Omental fat pad (tissue), 4 donors: Measurements from ENCODE around the gene ARL14. TPM values are rescaled to one million over a fixed set of nuclear protein-coding genes. Genes with fewer than 3 reads are reported as not detected.

Experiments
- ATAC-seq: fragments of 150-250 bp; one replicate; pipeline ENCODE4 v1.9.1; 2016; ENCODE audit warnings: mild to moderate bottlenecking, moderate library complexity; ENCODE audit not compliant: low FRiP score
- DNase-seq: peaks from one replicate; pipeline ENCODE4 v3.0.0-alpha.2; 2019; ENCODE audit warnings: low spot score
- total RNA-seq, 4 donors: library from RNA; depleted of rRNA; stranded (reverse); fragments of >200 nt; gene quantifications; one replicate each; pipeline ENCODE4 v1.1.0, GENCODE V29; 2016
- TF ChIP-seq, protein P1 (sequence below), 3 donors: fragments of 450-650 bp; IDR thresholded peaks; one replicate each; pipeline ENCODE4 v1.5.1; 2016 to 2017; ENCODE audit warnings: antibody characterized with exemption in 3 of 3, mild to moderate bottlenecking in 3 of 3, moderate library complexity in 2 of 3

Gene ARL14
- total RNA-seq, 4 donors from 2014 or later = not detected

DNA sequence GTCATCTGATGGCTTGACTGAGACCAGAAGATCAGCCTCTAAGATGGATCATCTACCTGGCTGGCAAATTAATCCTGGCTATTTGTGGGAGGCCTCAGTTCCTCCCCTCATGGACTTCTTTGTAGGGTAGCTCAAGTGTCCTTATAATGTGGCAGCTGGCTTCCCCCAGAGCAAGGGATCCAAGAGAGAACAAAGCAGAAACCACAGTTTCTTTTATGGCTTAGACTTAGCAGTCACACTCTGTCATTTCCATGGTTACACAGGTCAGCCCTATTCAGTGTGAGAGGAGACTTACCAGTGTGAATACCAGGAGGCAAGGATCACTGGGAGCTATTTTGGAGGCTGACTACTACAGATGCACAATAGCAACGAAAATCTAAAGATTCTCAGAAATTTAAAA lies 15.3 kb upstream of the ARL14 start:
- ATAC-seq (no peak), DNase-seq (no peak)
- TF ChIP-seq, protein P1, sequence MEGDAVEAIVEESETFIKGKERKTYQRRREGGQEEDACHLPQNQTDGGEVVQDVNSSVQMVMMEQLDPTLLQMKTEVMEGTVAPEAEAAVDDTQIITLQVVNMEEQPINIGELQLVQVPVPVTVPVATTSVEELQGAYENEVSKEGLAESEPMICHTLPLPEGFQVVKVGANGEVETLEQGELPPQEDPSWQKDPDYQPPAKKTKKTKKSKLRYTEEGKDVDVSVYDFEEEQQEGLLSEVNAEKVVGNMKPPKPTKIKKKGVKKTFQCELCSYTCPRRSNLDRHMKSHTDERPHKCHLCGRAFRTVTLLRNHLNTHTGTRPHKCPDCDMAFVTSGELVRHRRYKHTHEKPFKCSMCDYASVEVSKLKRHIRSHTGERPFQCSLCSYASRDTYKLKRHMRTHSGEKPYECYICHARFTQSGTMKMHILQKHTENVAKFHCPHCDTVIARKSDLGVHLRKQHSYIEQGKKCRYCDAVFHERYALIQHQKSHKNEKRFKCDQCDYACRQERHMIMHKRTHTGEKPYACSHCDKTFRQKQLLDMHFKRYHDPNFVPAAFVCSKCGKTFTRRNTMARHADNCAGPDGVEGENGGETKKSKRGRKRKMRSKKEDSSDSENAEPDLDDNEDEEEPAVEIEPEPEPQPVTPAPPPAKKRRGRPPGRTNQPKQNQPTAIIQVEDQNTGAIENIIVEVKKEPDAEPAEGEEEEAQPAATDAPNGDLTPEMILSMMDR (IDR thresholded peaks at IDR 0.05) = no peak

DNA sequence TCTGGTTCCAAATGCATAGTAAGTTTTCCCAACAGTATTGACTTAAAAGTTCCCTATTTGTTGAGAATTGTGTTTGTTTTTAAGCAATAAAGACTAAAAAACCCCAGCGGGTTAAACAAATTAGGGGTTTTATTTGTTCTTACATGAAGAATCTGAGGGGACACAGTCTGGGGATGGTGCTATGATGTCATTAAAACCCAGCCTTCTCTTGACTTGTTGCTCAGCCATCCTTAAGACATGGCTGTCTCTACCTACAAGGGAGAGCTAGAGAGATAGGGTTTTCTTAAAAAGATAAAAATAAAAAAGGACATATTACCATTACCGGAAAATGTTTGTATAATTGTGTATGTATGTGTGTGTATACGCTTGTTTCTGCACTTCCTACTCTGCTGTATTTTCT lies 11.7 kb upstream of the ARL14 start:
- ATAC-seq (no peak), DNase-seq (no peak)
- TF ChIP-seq, protein P1 (IDR thresholded peaks at IDR 0.05) = no peak

DNA sequence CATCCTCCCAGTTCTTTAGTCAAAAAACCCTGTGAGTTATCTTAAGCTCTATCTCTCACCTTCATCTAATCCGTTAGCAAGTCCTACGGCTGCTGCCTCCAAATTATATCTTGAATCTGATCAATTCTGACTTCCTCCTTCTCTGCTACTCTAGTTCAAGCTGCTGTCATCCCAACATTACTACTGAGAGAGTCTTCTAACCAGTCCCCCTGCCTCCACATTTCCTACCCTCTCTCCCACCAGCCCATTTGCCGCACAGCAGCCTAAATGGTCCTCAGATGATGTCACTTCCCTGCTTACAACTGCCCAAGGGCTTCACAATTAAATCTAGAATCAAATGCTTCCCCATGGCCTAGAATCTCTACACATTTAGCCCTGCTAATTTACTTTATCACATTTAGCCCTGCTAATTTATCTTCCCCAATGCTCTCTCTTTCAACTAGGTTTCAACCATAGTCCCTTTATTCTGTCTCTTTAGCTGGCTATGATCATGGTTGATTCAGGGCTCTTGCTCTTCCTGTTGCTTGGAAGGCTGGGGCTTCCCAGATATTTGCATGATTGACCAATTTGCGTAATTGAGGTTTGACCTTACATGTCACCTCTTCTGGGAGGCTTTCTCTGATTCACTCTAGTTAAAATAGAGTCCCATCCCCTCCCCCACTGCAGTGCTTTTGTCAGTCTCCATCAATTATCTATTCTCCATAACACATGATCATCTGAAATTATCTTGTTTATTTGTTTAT lies 11.0 kb upstream of the ARL14 start:
- DNase-seq (no peak), ATAC-seq (no peak)
- TF ChIP-seq, protein P1 (IDR thresholded peaks at IDR 0.05) = no peak

DNA sequence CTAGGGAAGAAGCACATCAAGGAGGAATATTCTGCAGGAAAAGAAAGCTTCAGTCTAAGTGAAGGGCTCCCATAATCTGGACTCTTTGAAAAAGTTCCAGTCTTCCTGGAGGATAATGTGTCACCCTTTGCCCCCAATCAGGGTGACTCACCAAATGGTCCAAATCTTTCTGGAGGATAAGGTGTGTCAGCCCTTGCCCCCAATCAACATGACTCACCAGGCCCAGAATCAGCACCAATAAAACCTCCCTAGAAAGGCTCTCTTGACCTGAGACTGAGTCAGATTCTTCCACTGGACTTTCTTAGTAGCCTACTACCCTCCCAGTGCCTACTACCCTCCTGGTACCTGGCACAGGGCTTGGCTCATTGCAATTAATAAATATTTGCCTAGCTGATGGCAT lies 9.5 kb upstream of the ARL14 start:
- TF ChIP-seq, protein P1 (IDR thresholded peaks at IDR 0.05) = no peak
- ATAC-seq (no peak), DNase-seq (no peak)

DNA sequence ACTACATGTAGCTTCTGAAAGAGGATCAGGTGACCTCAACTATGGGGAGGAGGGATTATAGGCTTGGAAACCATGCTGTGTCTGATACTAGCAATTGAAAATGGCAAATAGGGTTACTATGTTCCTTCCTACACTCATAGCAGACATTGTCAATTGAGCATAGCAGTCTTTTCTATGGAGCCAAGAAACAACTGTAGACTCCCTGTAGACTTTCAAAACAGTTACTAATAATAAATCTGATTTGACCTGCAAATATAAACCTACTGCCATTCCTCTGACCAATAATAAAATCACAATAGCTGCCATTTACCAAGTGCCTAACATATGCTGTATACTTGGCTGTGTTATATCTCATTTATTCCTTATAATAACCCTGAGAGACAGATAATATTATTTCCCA lies 8.5 kb upstream of the ARL14 start:
- no peak for ATAC-seq
- no peak for DNase-seq
- TF ChIP-seq, protein P1 (IDR thresholded peaks at IDR 0.05) = no peak

DNA sequence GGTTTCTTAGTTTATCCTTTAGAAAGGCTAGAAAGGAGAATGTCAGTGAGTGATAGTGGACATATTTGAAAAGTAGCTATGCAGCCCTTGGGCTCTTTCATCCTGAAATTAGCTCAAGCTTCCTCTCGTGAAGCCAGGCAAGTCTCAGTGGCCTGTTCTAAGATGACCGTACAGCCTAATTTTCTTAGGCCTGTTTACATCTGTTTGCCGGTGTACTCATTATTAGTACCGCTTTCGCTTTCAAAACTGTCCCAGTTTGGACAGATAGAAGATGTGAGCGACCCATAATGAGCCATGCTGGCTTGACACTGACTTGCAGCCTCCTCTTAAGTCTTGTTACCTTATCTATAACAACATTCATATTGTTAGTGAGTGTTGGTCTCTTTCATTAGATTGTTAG lies 5.7 kb upstream of the ARL14 start:
- TF ChIP-seq, protein P1 (IDR thresholded peaks at IDR 0.05) = no peak
- ATAC-seq (no peak), DNase-seq (no peak)

DNA sequence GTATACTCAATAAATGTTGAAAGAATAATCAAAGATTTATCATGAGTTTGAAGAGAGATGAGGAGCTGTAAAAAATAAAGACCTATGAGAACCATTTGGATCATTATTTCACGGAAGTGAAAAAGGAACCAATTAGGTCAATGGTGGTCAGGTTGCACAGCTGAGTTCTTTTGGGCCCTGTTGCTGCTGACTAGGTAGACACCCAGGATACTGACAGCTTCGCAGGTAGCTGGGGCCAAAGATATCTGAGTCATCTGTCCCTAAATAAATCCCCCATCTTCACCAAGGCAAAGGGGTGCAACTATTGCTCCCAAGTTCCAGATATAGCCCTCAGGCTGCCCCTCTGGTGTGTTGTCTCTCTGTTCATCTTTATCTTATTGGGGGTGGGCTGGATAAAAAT lies 5.0 kb upstream of the ARL14 start:
- no peak for ATAC-seq
- TF ChIP-seq, protein P1 (IDR thresholded peaks at IDR 0.05) = no peak
- no peak for DNase-seq
